NCI-H510A (cell line): ENCODE data around the gene HIVEP3.
"Not testable (repeated sequence)": the region's sequence is repeated elsewhere in the genome, so short reads cannot be mapped to it uniquely, and the experiment has no call there.

ENCODE experiments used
- DNase-seq: peaks from one replicate; lab custom pipeline; 2025; lab: John Stamatoyannopoulos, UW

Gene HIVEP3

DNA sequence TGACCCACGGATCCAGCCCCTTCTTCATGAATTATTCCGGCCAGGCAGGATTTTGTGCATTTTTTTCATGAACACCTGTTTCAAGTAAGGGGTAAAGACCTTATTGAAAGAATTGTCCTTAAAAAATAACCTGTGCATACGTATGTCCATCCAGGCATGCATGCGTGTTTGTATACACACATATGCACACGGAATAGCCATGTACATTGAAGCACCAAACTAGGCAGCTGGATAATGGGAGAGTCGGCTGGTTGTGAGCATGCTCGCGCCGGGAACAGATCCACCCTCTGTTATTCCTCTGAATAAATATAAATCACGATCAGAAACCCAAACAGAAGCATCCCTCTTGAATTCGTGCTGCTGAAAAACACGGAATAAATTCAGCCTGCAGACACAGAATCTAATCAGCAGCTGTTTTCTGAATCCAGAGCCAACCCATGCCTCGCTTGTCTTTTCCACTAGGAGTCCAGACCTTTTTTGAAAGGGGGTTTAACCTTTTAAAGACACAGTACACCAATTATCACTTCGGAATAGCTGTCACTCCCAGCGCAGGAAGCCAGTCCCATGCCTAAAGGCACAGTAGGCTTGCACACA is at the start of gene HIVEP3:
HIVEP3 (minus strand) TSS at position 473 of the 594 bp plus-strand sequence.
- DNase-seq, result peak; percentile 29

DNA sequence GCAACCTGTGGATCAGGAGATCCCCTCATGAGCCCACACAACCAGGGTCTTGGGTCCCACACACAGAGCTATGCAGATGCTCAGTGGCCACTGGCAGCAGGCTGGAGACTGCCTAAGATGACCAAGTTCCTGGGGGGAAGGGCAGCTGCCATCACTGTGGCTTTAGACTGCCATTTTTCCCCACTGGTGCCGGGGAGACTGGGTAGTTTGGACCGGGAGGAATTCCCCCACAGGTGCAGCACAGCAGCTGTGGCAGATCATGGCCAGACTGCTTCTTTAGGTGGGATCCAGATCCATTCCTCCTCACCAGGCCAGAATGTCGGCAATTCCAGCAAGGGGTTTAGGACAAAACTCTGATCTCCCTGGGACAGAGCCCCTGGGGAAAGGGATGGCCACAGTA is 45.7 kb upstream of the HIVEP3 start:
- no peak for DNase-seq

DNA sequence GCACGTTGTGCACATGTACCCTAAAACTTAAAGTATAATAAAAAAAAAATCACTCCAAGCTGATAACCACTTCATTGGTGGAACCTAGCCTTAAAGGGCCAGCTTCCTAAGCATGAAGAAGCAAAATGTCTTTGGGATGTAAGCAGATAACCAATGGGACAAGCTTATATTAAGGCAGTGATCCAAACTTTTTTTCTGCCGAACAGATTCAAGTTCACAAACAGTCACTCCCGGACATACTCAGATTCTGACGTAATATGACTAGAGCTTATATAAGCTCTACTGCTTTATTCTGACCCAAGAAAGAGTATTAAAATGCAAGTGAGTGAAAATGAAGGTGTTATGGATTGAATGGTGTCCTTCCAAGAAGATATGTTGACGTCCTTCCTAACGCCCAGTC is 44.9 kb upstream of the HIVEP3 start:
- DNase-seq, result no peak

DNA sequence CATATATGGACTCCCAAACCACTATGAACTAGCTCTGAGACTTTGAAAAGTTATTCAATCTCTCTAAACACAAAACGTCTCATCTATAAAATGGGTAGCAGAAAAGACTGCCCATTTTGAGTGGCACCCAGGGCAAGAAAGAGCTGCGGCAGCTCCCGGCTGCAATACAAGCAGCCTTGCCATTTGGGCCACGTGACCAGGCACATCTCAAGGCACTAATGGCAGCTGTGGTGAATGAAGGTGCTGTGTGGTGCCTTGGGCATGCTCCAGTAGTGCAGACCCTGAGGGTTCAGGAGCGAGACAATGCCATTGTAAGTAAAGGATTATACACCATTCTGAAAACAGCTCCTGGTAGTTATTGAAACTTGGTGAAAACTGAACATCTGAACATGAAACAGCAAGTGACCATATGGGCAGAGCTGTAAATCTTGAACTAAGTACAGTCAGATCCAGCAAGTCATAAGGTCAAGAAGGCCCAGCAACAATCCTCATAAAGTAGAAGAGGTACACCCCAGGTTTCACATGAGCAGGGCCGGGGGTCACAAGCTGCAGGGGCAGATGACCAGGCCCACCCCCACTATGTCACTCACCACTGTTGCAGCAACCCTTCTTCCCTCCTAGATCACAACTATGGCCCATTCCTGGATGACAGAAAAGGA is 39.4 kb upstream of the HIVEP3 start:
- no peak for DNase-seq

DNA sequence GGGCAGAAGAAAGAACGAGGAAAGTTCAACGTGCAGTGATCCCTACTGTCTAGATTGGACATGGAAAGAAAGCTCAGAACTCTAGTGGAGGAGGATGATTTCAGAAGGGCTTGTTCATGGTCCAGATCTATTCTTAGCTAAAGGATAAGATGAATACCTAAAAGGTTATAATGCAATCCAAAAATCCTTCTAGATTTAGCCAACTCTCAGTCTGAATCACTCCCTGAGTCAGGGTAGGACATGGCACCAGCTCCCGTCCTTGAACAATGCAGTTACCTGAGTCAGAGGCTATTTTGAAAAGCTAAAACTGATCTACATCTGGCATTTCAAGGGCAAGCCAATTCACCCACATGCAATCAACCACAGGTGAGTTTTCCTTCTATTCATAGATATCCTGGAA is 38.8 kb upstream of the HIVEP3 start:
- no peak for DNase-seq

DNA sequence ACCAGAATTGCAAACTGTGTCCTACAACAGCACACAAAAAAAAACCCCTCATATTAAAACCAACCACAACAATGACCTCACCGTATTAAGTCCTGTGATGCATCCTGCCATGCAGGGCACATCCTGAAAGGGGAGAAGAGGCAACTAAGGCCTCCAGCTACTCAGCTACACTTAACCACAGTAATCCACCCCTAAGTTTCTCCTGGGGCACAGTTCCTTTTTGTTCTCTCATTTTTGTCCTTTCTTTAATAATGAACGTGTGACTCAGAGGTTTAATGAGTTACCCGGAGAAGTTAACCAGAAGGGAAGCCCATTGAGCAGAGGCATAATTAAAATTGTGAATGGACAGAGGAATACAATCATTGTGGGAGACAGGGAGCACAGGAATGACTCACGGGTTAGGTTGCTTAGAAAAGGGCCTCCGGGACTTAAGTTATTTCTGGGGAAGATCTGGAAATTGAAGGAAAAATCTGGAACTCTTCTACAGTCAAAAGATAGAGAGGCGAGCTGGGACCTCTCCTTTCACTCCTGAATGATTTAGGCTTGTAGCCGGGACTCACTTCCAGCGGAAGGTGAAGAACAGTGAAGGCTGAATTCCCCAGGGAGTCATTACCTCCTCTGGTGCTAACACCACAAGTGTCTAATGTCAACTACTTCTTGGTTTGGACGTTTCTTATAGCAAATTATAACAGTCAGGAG is 36.9 kb upstream of the HIVEP3 start:
- DNase-seq, result no peak

DNA sequence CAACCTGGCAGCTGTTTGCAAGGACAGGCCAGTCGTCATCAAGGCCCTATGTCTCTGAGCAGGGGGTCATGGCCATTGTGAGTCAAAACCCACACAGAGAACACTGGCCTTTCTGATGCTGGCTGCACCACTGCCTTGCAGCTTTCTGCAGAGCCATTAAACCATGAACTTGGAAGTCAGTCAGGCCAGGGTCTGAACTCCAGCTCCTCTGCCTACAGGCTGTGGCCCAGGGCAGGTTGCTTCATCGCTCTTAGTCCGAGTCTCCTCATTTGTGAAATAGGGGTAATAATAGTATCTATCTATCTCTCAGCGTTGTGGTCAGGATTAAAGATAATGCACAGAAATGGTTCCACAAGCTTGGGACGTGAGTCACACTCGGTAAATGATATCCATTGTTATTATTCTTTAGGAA is 35.8 kb upstream of the HIVEP3 start:
- DNase-seq, result no peak

DNA sequence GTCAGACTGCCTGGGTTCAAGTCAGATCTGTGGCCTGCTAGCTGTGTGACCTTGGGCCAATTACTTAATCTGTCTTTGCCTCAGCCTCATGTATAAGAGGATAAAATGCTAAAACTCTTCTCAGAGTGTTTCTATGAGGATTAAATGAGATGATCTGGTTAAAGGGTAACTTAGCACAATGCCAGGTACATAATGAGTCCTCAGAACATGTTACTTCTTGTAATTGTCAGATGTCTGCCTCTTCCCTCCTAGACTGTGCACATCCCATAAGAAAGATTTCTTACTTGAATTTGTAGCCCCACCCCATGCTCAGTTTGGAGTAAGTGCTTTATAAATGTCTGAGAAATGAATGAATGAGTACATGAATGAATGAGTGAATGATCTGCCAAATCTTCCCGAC is 34.6 kb upstream of the HIVEP3 start:
- DNase-seq, result no peak

DNA sequence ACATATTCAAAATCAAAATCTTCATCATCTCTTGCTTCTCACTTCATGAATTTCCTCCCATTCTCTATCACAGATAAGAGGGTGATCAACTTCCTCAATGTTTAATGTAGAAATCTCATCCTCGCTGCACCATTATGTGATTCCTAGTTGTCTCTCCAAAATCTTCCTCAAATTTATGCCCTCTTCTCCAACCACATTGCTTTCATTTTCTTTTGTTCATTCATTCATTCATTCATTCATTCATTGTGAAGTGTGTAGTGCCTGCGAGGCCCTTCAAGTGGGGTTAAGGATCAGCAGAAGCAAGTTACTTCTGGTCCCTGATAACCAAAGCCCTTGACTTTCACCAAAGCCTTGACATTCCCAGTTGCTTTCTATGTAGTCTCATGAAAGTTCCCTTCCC is 33.5 kb upstream of the HIVEP3 start:
- no peak for DNase-seq

DNA sequence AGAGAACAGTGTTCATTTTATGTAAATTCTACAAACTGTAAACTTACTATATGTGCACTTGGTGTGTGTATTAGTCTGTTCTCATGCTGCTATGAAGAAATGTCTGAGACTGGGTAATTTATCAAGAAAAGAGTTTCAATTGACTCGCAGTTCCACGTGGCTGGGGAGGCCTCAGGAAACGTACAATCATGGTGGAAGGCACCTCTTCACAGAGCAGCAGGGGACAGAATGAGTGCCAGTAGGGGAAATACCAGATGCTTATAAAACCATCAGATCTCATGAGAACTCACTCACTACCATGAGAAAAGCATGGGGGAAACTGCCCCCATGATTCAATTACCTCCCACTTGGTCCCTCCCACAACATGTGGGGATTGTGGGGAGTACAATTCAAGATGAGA is 32.8 kb upstream of the HIVEP3 start:
- not testable (repeated sequence) for DNase-seq

DNA sequence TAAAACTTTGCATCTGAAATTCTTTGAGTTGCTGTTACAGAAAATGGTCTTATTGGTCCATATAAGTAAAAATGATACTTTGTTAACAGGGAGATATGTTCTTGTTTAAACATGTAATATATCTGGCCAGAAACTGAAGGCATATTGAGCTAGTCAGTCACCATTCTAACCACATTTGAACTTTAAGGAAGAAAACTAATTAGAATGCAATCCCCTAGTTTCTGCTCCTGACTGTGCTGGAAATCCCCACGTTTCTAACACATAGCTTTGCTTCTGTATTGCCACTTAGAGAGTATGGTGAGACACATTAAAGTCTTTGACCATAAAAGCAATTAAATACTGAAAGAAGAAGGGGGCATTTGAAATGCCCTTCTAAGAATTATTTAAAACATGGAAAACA is 32.1 kb upstream of the HIVEP3 start:
- no peak for DNase-seq

DNA sequence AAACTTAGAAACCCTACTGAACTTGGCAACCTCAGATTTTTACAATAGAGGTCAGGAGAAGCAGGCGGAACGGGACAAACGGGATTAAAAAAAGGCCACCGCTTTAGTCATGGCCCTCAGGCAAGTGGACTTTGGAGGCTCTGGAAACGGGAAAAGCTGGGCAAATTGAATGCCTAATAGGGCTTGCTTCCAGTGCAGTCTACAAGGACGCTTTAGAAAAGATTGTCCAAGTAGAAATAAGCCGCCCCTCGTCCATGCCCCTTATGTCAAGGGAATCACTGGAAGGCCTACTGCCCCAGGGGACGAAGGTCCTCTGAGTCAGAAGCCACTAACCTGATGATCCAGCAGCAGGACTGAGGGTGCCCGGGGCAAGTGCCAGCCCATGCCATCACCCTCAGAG is 27.2 kb upstream of the HIVEP3 start:
- DNase-seq, result not testable (repeated sequence)

DNA sequence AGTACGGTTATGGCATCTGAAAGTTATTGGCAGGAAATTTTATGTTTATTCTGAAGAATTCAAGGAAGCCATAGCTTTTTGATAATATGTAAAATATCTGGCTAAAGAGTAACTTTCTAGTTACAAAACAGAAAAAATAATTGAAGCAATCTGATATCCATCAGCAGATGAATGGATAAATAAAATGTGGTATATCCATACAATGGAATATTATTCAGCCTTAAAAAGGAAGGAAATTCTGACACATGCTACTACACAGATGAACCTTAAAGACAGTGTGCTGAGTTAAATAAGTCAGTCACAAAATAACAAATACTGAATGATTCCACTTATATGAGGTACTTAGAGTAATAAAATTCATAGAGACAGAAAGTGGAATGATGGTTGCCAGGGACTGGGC is 25.0 kb upstream of the HIVEP3 start:
- no peak for DNase-seq

DNA sequence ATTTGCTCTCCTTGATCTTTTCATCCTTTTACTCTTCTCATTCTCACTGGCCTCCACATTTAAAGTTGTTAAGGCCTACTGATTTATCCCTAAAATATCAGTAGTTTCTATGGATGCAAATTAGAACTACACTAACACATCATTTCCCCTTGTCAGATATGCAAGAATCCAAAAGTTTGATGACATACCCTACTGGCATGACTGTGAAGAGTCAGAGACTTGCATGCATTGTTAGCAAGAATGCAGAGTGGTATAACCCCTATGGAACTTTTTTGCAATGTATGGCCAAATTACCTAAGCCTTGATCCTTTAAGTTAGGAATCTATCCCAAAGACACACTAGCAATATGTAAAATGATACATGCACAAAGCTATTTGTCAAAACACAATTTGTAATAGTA is 23.6 kb upstream of the HIVEP3 start:
- no peak for DNase-seq

DNA sequence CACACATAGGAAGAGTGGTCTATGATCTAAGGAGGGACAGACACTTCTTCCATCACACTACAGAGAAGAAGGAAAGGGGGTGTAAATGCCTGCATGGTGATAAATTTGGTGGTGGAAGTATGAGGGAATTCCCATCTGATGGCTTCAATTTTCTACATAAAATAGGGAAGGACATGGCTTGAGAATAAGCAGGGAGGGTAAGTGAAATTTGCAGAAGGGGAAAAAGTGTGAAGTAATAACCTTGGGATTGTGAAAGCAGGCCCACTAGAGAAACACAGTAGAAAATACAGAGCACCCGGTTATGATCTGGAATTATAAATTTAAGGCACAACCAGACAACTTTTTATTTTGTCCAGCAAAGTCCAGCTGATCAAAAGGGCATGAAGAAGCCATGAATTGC is 22.7 kb upstream of the HIVEP3 start:
- no peak for DNase-seq

DNA sequence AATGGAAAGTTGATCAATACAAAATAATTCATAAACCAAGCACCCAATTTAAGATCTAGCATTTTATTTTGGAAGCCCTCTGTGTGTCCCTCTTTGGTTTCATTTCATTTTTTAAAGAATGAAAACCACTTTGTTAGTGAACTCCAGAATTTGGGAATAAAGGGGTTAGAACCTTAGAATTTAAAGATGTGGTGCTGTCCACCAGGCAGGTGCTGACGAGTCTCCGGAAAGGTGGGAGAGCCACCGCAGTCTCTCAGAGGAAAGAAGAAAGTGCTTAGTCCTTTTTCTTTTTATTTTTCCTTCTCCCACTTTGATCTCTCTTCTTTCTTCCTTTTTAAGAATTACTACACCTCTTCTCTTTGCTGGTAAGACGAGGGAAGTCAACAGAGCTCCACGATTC is 20.5 kb upstream of the HIVEP3 start:
- no peak for DNase-seq

DNA sequence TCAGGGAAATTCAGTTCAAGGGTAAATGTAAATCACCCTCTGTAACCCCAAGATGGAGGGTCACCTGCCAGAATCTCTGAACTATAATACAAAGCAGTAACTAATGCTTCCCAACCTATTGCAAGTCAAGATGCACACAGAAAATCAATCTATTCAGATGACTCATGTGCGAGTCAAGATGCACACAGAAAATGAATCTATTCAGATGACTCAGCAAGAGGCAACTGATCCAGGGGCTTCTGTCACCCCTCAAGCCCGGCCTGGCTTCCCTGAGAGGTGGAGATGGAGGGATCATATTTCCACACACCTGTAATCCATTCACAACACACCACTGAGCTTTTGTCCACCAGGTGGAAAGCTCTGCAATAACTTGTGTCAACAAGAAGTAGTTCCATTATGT is 17.4 kb upstream of the HIVEP3 start:
- DNase-seq, result peak; percentile 88

DNA sequence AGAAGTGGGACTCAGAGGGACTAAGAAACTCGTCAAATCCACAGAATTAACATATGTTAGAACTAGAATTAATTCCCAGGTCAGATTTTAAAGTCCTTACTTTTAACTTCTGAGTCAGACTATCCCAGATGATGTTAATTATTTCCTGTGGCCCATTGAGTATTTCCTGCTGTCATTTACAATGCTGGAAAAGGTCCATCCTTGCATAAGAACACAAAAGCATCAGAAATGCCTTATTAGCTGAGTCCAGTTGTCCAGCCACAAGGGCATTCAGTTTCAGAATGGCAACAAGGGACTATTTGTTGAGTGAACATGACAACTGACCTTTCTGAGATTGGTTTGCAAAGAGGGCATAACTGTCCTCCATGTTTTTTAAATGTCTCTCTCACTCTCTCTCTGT is 16.5 kb upstream of the HIVEP3 start:
- no peak for DNase-seq

DNA sequence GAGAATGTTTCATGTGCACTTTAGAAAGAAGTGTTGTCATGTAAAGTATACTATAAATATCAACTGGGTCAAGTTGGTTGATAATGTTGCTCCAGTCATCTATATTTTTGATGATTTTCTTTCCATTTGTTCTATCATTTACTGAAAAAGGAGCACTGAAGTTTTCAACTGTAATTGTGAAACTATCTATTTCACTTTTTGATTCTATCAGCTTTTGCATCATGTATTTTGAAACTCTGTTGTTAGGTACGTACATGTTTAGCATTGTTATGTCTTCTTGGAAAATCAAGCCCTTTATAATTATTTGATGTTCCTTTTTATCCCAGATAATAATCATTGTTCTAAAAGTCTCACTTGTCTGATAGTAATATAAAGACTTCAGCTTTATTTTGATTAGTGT is 14.4 kb upstream of the HIVEP3 start:
- DNase-seq, result no peak

DNA sequence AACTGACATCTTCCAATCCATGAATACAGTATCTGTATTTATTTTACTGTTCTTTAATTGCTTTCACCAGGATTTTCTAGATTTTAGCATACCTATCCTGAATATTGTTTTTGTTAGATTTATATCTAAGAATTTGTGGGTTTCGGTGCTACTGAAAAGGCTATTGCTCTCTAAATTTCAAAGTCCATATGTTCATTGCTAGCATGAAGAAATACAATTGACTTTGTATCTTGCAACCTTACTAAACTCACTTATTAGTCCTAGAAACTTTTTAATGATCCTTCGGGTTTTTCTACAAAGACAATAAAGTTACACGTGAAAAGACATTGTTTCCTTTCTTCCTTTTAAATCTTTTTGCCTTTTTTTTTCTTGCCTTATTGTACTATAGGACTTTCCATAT is 12.9 kb upstream of the HIVEP3 start:
- no peak for DNase-seq

DNA sequence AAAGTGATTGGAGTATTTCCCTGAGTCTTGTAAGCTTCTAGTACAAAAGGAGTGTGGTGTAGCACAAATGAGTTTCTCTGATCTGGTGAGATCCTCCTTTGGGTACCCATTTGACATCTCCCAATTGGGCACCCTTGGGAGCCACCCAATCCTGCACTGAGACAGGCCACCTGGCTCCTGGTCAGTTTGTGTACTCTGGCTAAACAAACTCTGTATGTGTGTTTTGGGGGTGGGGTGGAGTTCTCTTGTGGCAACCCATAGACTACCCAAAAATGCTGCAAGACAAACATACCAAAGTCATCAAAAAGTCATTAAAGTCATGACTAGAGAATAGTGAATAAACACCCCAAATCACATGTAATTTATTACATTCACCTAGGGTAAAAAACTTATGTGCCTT is 8.4 kb upstream of the HIVEP3 start:
- DNase-seq, result no peak

DNA sequence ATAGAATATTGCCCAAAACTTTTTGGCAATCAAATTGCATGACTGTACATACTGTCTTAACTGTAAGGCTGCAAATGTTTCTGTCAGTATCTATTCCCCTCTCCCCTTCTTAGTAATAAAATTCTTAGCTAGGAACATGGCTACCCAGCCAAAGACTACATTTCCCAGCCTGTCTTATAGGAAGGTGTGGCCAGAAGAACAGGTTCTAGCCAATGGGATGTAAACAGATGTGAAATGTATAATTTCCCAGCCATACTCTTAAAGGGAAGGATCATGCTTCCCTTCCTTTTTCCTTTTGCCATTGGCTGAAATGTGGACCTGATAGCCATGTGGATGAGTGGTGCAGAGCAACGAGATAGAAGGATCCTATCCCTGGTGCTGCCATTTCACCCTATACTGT is 7.0 kb upstream of the HIVEP3 start:
- no peak for DNase-seq

DNA sequence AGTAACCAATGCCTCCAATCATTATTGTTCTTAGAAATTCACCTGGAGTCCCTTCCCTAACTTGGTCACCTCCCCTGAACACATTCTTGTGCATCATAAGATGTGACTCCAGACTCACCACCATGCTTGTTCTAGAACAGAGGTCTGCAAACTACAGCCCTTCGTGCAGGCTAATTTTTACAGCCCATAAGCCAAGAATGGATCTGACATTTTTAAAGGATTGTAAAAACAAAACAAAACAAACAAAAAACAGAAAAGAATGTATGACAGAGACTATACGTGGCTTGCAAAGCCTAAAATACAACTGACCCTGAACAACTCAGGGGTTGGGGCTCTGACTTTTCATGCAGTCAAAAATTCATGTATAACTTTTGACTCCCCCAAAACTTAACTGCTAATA is 6.2 kb upstream of the HIVEP3 start:
- DNase-seq, result no peak

DNA sequence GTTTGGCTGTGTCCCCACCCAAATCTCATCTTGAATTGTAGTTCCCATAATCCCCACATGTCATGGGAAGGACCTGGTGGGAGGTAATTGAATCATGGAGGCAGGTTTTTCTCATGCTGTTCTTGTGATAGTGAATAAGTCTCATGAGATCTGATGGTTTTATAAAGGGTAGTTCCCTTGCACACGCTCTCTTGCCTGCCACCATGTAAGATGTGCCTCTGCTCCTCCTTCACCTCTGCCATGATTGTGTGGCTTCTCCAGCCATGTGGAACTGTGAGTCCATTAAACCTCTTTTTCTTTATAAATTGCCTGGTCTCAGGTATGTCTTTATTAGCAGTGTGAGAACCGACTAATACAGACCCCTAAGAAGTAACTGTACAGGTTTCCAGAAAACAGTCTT is 2.5 kb upstream of the HIVEP3 start:
- DNase-seq, result not testable (repeated sequence)
